GOT3 (cell line): ENCODE measurements around the gene TOM1.

Experiments
- DNase-seq: peaks from one replicate; lab custom pipeline; 2025; ENCODE audit warnings: mixed read lengths; lab: John Stamatoyannopoulos, UW

Gene TOM1

DNA sequence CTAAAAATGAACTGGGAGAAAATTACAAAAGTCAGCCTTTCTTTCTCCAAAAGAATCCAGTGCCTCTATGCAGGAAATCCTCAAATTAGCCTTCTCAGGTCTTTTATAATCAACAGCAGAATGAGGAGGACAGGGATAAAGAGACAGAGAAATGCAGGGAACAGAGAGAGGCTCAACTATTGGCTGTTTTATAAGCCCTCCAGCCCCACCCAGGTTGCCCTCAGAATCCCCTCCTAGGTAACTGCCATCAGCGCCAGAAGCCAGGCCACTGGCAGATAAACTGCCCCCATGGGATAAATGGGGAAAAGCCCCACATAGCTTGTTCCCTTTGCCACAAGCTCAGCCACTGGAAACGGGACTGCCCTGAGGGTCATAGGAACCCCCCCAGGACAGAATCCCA, 70.3 kb downstream of the TOM1 start:
- DNase-seq = no peak

DNA sequence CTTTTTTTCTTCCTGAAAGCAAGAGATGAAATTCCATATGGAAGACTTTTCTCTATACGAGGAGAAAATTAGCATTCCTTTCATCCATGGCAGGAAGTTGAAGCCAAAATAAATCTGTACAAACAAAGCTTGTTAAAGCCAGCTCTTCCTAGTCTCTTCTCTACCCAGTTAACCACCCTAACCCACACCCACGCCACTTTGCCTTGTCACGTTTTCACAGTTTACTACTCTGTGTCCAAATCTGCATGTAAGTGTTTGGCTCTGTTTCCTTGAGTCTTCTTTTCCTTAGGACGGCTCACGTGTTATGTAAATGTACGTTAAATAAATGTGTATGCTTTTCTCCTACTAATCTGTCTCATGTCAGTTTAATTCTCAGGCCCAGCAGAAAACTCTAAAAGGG, 74.1 kb downstream of the TOM1 start:
- no peak for DNase-seq

DNA sequence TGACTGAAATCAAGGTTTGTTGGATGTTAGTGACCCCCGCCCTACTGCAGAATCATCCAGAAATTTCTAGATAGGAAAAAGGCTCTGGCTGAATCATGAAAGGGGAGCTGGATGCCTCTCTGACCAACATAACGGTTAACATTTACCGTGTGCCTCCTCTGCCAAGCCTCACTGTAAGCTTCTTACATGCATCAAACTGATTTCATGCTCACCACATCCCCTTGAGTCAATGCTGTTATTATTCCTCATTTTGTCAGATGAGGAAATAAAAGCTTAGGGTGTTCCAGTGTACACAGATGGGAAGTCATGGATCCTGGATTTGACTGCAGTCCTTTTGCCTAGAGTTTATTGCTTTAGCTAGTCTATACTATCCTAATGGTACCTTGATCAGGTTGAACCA, 75.3 kb downstream of the TOM1 start:
- no peak for DNase-seq

DNA sequence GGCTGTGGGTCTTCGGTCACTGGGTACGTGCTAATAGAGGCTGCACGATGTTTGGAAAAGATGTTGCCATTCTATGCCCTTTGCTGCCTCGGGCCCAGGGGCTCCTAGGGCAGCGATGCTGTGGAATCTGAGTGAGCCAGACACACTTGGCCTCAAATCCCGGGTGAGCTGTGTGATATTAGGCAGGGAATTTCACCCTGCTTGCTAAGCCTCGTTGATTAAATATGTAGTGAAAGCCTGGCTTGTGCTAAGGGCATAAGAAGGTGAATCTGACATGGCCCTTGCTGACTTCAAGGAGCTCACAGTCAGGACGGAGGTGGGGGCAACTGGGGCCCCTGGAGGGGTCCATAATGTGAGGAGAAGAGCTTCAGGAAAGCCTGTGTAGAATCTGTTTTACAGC, 75.8 kb downstream of the TOM1 start:
- no peak for DNase-seq

DNA sequence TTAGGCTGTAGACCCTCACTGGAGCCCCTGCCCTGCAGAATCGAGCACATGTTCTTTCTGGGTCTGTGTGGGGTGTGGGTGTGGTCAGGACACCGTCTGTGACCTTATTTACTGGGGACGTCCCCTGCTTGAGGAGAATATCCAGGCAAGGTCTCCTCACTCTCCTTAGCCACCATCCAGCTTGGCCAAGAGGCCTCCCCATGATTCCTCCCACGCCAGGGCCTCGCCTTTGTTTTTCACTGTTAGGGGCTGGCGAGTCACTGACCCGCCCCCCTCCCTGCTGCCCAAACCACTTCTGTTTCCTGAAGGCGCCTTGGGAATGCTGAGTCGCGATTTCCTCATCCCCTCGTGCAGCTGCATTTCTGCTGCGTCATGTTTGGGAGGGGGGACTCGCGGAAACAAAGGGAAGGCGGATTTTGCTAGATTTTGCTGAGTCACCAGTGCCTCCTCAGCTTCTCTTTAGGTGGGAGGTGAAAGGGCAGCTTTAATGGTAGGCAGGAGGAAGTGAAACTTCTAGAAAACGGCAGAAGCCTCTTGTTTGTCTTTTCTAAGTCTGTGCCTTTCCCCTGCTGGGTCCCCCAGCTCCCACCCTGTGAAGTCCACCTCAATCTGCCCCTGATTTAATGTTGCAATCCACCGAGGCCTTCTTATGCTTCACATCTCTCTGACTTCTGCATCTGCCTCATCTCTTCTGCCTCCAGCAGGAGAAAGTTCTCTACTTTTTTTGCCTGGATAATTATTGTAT, 77.2 kb downstream of the TOM1 start:
- DNase-seq = peak; percentile 73

DNA sequence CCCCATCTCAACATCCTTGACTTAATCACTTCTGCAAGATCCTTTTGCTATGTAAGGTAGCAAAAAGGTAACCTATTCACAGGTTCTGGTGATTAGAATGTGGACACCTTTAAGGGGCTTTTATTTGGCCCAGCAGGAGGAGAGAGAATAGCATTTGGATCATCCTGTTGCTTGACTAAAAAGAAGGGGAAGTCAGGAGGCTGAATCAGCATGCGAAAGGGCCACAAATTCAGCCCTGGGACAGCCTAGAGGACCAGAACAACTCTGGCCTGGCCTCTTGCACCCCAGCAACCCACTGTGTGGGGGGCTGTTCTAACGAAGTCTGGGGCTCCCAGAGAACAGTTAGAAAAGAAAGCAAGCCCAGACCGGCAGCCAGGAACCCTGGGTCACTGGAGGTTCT, 78.0 kb downstream of the TOM1 start:
- DNase-seq = no peak

DNA sequence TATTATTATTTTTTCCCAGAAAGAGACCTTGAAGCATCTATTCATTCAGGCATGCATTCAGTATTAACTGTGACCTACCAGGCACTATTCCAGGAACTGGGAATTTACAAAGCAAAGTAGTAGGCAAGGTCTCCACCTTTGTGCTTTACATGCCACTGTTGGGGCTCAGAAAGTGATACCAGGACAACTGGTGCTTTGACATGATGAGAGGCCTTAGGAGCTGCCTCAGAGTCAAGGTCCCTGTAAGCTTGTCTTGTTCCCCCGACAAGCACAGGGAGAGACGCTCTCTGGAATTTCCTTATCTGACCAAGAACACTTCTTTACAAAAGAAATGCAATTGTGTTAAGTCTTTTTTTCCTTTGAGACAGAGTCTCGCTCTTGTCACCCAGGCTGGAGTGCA, 78.9 kb downstream of the TOM1 start:
- no peak for DNase-seq

DNA sequence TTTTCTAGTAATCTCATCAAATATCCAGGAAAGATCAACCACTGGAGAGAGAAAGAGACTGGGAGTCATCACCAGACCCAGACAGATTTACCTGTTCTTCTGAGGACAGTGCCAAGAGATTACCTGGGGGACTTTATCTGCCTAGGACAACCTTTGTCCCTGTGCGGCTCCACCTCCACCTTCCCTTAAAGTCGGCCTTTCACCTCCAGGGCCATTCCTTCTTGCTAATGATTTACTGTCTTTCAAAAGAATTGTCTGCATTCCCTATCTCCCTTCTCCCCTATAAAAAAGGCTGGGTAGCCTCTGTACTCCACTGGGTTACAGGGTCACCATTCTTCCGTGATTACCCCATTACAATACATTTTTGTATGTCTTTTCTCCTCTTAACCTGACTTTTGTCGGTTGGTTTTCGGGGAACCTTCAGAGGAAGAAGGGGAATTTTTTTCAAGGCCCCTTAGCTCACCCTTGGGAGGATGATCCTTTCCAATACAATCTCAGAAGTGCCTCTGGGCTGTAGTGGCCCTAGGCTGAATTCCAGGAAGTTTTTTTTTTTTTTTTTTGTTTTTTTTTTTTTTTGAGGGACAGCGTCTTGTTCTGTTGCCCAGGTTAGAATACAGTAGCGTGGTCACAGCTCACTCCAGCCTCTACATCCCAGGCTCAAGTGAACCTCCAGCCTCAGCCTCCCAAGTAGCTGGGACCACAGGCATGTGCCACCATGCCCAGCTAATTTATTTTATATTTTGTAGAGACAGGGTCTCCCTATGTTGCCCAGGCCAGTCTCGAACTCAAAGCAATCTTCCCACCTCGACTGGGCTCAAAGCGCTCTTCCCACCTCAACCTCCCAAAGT, 79.7 kb downstream of the TOM1 start:
- DNase-seq = no peak

DNA sequence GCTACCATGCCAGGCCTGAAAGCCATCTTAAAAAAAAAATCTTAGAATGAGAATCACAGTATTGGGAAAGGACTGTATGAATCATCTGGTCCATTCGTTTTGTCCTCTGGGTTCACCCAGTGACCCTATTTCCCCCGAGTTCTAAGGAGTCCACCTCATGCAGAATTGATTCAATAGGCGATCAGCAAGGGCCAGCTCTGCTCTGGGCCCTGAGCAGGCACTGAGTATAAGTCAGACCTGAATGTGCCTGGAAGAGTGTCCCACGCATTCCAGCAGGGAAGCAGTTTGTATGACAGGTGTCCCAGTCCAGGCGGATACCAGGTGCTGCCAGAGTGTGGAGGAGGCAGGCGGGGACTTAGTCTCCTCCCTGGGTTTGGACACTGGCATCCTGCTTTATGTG, 80.3 kb downstream of the TOM1 start:
- DNase-seq = no peak

DNA sequence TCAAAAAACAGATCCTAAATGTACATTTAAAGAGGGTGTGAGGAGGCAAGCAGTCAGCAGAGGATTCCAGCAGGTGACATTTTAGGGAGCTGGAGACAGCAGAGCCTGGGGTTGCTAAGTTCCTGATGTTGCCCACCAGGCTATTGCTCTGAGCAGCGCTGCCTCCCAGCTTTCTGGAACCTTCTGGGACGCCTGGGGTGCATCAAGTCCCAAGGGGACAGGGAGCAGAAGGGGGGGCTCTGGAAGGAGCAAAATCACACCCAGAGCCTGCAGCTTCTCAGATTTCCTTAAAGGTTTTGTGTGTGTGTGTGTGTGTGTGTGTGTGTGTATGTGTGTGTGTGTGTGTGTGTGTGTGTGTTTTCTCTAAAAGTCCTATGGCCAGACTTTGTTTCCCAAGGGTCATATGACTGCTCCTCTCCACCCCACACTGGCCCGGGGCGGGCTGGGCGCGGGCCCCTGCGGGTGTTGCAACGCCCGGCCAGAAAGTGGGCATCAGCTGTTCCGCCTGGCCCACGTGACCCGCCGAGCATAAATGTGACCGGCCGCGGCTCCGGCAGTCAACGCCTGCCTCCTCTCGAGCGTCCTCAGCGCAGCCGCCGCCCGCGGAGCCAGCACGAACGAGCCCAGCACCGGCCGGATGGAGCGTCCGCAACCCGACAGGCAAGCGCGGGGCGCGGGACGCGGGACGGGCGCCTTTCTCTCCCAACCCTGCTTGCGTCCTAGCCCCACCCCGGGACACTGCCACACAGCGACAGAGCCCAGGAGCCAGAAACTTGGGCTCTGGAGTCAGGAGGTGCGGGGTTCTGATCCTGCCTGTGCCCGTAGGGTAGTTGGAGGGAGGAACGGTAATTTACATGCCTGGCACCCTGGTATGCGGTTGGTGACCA, 81.1 kb downstream of the TOM1 start, which contains the start of gene HMOX1:
TSS of gene HMOX1 (plus strand) at position 560 of the 887 bp plus-strand sequence. CDS start at position 638, 78 bp downstream.
- peak; percentile 77 for DNase-seq

DNA sequence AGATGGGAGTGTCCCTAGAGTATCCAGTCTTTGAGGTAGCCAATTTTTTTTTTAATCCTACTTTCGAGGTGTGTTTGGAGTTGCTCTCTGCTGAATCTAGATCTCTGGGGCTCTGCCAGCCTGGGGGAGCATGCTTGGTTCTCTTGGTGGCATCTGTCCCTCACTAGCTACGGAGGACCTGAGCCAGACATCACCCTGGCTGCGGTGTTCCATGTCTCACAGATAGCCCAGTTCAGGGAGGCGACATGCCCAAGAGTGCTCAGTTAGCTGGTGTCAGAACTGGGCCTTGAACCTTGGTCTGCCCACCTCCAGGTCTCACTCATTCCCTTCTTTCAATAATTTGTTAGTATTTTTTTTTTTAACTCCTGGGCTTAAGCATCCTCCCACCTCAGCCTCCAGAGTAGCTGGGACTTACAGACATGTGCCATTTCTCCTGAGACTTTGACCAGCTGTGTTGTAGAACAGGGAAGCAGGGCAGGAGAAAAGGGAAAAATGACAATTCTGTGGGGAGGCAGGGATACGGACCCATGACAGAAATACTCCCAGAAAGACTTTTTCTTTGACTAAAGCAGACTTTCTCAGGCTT, 81.8 kb downstream of the TOM1 start:
- no peak for DNase-seq

DNA sequence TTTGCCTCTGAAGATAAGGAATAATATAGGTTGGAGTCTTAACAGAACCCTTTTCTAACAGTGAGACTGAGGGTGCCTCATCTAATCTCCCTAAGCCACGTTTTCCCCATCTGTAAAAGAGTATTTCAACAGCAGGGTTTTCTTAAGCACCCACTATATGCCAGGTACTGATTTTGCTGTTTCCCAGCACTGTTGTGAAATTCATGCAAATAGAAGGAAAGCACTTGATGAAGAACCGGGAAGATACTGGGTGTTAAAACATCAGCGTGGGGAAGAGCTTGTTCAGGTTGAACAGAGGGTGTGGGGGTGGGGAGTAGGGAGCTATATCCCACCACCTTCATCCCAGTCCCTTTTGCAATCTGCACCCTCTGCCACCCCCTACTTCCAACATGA, 84.0 kb downstream of the TOM1 start:
- DNase-seq = no peak

DNA sequence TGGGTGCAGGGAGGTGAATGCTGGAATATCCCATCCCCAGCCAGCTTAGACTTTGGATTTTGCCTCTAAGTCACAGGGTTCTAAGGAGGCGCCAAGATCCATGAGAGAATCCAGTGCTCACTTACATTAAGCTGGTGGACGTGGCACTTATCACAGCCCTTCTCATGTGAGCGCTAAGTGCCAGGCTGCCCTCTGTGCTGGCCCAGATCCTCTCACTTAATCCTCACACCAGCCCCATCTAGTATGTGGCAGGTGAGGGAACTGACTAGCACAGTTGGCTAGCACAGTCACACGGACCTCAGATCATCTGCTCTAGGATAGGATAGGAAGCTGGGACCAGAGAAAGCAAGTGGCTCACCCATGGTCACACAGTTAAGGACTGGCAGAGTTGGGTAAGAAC, 84.8 kb downstream of the TOM1 start:
- DNase-seq = no peak

DNA sequence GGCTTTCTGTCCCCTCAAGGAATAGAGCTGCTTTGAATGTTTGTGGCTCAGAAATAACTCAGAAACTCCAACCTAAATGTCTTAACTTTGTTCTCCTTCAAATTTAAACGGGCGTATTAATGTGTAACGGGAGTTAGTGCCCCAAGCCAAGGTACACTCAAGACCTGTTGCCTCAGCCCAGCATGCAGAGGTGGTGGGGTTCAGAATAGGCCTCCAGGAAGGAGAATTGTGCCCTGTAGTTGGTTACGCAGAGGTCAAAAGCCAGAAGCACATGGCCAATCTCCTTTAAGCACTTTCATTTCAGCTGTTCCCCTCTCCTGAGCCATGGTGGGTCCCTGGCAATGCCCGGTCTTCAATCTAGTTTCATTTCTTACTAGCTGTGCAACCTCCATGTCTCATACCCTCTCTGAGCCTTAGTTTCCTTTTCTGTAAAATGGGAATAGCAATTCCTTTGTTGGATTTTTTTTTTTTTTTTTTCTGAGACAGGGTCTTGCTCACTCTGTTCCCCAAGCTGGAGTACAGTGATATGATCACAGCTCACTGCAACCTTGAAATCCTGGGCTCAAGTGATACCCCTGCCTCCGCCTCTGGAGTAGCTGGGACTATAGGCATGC, 85.4 kb downstream of the TOM1 start:
- DNase-seq = no peak

DNA sequence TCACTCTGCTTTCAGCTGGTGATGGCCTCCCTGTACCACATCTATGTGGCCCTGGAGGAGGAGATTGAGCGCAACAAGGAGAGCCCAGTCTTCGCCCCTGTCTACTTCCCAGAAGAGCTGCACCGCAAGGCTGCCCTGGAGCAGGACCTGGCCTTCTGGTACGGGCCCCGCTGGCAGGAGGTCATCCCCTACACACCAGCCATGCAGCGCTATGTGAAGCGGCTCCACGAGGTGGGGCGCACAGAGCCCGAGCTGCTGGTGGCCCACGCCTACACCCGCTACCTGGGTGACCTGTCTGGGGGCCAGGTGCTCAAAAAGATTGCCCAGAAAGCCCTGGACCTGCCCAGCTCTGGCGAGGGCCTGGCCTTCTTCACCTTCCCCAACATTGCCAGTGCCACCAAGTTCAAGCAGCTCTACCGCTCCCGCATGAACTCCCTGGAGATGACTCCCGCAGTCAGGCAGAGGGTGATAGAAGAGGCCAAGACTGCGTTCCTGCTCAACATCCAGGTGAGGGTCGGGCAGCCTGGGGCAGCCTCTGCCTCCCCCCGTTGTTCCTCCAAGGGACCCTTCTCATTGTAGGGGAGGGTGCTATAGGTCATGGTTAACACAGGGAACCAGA, 87.1 kb downstream of the TOM1 start:
- no peak for DNase-seq

DNA sequence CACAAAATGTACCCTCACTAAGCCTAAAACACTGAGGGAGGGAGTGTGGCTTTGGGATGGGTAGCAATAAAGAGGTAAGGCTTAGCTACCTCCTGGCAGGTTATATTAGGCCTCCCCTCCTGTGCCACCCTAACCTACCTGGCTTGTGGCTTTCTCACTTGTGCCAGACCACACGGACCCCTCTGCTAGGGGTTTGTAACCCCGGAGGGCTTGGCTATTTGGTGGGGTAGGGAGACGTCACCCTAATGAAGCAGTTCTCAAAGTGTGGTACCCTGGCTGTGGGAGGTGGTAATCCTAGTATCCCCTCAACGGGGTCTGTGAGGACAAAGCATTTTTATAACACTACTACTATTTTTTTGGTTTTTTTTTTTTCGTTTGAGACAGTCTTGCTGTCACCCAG, 91.2 kb downstream of the TOM1 start:
- DNase-seq = no peak

DNA sequence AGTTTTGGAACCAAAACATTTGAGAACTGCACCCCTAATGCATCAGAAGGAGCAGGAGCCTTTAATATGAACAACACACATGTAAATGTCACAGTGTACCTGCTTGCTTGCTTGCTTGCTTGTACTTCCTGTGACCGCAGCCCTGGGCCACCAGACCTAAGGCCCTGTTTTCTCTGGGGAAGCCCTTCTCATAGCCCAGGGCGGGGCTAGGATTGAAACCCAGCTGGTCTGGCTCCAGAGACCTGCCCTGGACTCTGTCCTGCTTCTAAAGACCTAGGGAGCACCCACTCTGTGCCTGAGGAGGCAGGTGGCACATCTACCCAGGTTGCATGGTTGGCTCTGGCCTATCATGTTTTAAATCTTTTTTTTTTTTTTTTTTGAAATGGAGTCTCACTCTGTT, 92.7 kb downstream of the TOM1 start:
- DNase-seq = no peak

DNA sequence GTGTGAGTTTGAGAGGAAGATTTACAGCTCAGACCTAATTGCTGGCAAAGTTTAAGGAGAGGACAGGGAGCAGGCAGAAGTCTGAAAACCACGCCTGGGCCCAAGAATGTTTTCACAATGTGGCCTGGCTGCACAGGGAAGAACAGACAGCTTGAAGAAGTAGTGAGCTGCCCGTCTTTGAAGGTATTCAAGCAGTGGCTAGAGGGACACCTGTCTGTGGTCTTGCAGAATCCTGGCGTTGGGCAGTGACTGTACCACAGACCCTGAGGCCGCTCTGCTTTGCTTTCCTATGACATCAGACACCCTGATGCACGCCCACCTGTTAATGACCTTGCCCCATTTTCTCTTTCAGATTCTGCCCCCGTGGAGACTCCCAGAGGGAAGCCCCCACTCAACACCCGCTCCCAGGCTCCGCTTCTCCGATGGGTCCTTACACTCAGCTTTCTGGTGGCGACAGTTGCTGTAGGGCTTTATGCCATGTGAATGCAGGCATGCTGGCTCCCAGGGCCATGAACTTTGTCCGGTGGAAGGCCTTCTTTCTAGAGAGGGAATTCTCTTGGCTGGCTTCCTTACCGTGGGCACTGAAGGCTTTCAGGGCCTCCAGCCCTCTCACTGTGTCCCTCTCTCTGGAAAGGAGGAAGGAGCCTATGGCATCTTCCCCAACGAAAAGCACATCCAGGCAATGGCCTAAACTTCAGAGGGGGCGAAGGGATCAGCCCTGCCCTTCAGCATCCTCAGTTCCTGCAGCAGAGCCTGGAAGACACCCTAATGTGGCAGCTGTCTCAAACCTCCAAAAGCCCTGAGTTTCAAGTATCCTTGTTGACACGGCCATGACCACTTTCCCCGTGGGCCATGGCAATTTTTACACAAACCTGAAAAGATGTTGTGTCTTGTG, 93.7 kb downstream of the TOM1 start:
- DNase-seq = no peak

DNA sequence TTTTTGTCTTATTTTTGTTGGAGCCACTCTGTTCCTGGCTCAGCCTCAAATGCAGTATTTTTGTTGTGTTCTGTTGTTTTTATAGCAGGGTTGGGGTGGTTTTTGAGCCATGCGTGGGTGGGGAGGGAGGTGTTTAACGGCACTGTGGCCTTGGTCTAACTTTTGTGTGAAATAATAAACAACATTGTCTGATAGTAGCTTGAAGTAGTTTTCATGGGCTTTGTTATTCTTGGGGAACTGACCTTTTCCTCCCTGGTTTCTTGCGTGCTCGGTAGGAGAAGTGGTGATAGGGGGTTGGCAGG, 94.3 kb downstream of the TOM1 start:
- no peak for DNase-seq
